OCI-LY3 (cell line): ENCODE measurements around the gene RFC2.

Experiments used
- CTCF ChIP-seq: fragments of 200-600, 300-600 bp; sonication (generic); IDR thresholded peaks from 2 replicates; pipeline ENCODE4 v1.5.1; 2014; ENCODE audit warnings: antibody characterized with exemption, low read length, low read depth
- EZH2phosphoT487 ChIP-seq: fragments of 200-600 bp; shearing (Covaris generic); IDR thresholded peaks from 2 replicates; pipeline ENCODE4 v1.6.1; 2018; ENCODE audit warnings: antibody characterized with exemption, mixed run types, low read depth

- TF ChIP-seq CTCF (no peak), EZH2phosphoT487 (no peak)
Observed at GRCh38 chr7:74302745-74303221, 48.6 kb upstream of the RFC2 start.
